Measurements from ENCODE around the gene SERPINB5. TPM values are rescaled to one million over a fixed set of nuclear protein-coding genes. Genes with fewer than 3 reads are reported as not detected.

The SERPINB5 gene
- total and polyA plus RNA-seq, 2 of the 13 experiments (the other 11 are each of a cell fraction or from before 2014, with no cell fraction given): not detected

DNA sequence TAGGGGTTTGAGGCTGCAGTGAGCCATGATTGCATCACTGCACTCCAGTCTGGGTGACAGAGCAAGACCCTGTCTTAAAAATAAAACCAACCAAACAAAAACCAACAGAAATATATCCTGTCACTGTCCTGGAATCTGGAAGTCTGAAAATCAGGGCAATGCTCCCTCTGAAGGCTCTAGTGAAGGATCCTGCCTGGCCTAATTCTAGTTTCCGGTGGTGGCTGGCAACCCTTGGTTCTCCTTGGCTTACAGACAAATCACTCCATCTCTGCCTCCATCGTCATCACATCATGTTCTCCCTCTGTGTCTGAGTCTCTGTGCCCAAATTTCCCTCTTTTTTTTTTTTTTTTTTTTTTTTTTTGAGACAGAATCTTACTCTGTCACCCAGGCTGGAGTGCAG lies 38.6 kb upstream of the SERPINB5 start (continued):
- TF ChIP-seq ZNF550 (CRISPR knock-in tag; IDR thresholded peaks at IDR 0.05; ENCODE audit: borderline replicate concordance): no peak
- TF ChIP-seq RBM22 (optimal IDR thresholded peaks at IDR 0.05; ENCODE audit: low read length): no peak
- TF ChIP-seq KDM6A (CRISPR knock-in tag; IDR thresholded peaks at IDR 0.05; ENCODE audit: low read depth): no peak
- TF ChIP-seq HMG20B (CRISPR knock-in tag; conservative IDR thresholded peaks at IDR 0.05): no peak
- TF ChIP-seq KMT2A (CRISPR knock-in tag; IDR thresholded peaks at IDR 0.05): no peak
- no peak for TF ChIP-seq RERE (CRISPR knock-in tag; IDR thresholded peaks at IDR 0.05; ENCODE audit: low read depth)
- no peak for TF ChIP-seq SP140L (CRISPR knock-in tag; IDR thresholded peaks at IDR 0.05; ENCODE audit: borderline replicate concordance)
- no peak for TF ChIP-seq SYNCRIP (IDR thresholded peaks at IDR 0.05; ENCODE audit: insufficient read depth, low read depth, low read length)
- TF ChIP-seq RFX1 (IDR thresholded peaks at IDR 0.05): no peak
- no peak for TF ChIP-seq ZNF816 (CRISPR knock-in tag; IDR thresholded peaks at IDR 0.05; ENCODE audit: borderline replicate concordance)
